Fibroblast of lung (primary cell): Measurements from ENCODE around the gene ARL4C. TPM values are rescaled to one million over a fixed set of nuclear protein-coding genes. Genes with fewer than 3 reads are reported as not detected.

Experiments used
- DNase-seq, 2 donors: peaks; one replicate each; pipeline versions ENCODE4 v3.0.0 to v3.0.0-alpha.2; 2010; ENCODE audit warnings: low read depth in 2 of 2
- H2AFZ ChIP-seq: 2 replicates; pipeline ENCODE4 v1.5.1; 2012; ENCODE audit warnings: low read length, control low read depth, inconsistent platforms
- H3K27ac ChIP-seq: 2 replicates; pipeline ENCODE4 v1.5.1; 2011; ENCODE audit warnings: low read length, control low read depth; ENCODE audit not compliant: insufficient read depth
- H3K27me3 ChIP-seq: 2 replicates; pipeline ENCODE4 v1.5.1; 2011; ENCODE audit warnings: mild to moderate bottlenecking, low read length; ENCODE audit not compliant: control insufficient read depth, insufficient read depth
- H3K36me3 ChIP-seq: 2 replicates; pipeline ENCODE4 v1.5.1; 2011; ENCODE audit warnings: low read length; ENCODE audit not compliant: control insufficient read depth, insufficient read depth
- H3K4me1 ChIP-seq: 2 replicates; pipeline ENCODE4 v1.5.1; 2011; ENCODE audit warnings: low read length; ENCODE audit not compliant: control insufficient read depth, insufficient read depth; ENCODE audit errors: extremely low read depth
- H3K4me2 ChIP-seq: 2 replicates; pipeline ENCODE4 v1.5.1; 2011; ENCODE audit warnings: low read length, control low read depth; ENCODE audit not compliant: insufficient read depth; ENCODE audit errors: extremely low read depth
- H3K4me3 ChIP-seq, 4 experiments: fragments of 200-600 bp in 1 of 4; sonication (generic) in 1 of 4; replicated peaks in 1 of 4; 2 replicates each; pipeline ENCODE4 v1.5.1; 2011 to 2016; ENCODE audit warnings: low read length in 4 of 4, low read depth in 3 of 4, mild to moderate bottlenecking in 3 of 4, control low read depth in 2 of 4, inconsistent platforms in 1 of 4, mixed read lengths in 1 of 4; ENCODE audit not compliant: insufficient read depth in 1 of 4; ENCODE audit errors: control extremely low read depth in 1 of 4
- H3K79me2 ChIP-seq: 2 replicates; pipeline ENCODE4 v1.5.1; 2012; ENCODE audit warnings: mild to moderate bottlenecking, low read length, inconsistent platforms; ENCODE audit not compliant: control insufficient read depth, insufficient read depth
- H3K9ac ChIP-seq: 2 replicates; pipeline ENCODE4 v1.5.1; 2011; ENCODE audit warnings: mild to moderate bottlenecking, low read length, control low read depth; ENCODE audit not compliant: insufficient read depth
- H3K9me3 ChIP-seq: 2 replicates; pipeline ENCODE4 v1.5.1; 2012; ENCODE audit warnings: low read depth, low read length; ENCODE audit not compliant: control insufficient read depth, insufficient read depth
- H4K20me1 ChIP-seq: 2 replicates; pipeline ENCODE4 v1.5.1; 2011; ENCODE audit warnings: low read length; ENCODE audit not compliant: control insufficient read depth, insufficient read depth; ENCODE audit errors: extremely low read depth
- EZH2 ChIP-seq: IDR thresholded peaks from 2 replicates; pipeline ENCODE4 v1.5.1; 2012; ENCODE audit warnings: low read length, control low read depth, mild to moderate bottlenecking; ENCODE audit errors: missing control alignments
- polyA plus RNA-seq, 2 donors: library from polyadenylated mRNA; depleted of rRNA in 1 of 2; stranded (reverse) in 1 of 2; unstranded in 1 of 2; fragments of >200 nt; gene quantifications; 2 replicates each; pipeline ENCODE4 v1.2.1, GENCODE V29; 2011 to 2012; ENCODE audit warnings: missing spikeins in 1 of 2
- total RNA-seq: library from RNA; depleted of rRNA; stranded (reverse); fragments of >200 nt; gene quantifications from 2 replicates; pipeline ENCODE4 v1.2.1, GENCODE V29; 2014
- TF ChIP-seq, protein P1 (sequence below), 2 donors: IDR thresholded peaks in 1 of 2; conservative IDR thresholded peaks in 1 of 2; 1 replicate in 1 of 2; 2 replicates in 1 of 2; pipeline ENCODE4 v1.5.1; 2011 to 2012; ENCODE audit warnings: low read length in 2 of 2, control low read depth in 1 of 2, inconsistent platforms in 1 of 2, low read depth in 1 of 2, mild to moderate bottlenecking in 1 of 2

The ARL4C gene
- total and polyA plus RNA-seq, 2 donors (not counting 1 experiment from before 2014, with no cell fraction given), result 23.2 to 80.9 TPM

DNA sequence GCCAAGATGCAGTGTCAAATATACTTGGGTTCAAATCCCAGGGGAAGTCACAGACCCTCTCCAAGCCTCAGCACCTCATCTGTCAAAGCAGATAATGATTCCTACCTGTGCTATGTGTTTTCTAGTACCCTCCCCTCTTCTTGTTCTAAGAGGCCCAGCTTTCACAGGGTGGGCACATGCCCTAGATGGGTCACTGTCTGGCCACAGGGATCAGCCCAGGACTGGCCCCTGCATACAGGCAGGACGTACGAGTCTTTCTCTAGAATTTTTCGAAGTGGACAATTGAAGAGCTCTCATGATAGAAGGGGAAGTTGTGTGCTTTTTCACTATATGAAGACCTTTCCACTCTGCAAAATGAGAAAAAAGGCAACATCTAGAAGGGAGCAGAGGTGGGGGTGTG lies 22.2 kb downstream of the ARL4C start:
- H4K20me1 ChIP-seq, result no peaks in the 10 kb centered on the region
- H3K27me3 ChIP-seq, result no peaks in the 10 kb centered on the region
- H2AFZ ChIP-seq, result no peak overlapping the region
- no peaks in the 10 kb centered on the region for H3K9me3 ChIP-seq
- TF ChIP-seq EZH2, result no peak
- TF ChIP-seq, protein P1, sequence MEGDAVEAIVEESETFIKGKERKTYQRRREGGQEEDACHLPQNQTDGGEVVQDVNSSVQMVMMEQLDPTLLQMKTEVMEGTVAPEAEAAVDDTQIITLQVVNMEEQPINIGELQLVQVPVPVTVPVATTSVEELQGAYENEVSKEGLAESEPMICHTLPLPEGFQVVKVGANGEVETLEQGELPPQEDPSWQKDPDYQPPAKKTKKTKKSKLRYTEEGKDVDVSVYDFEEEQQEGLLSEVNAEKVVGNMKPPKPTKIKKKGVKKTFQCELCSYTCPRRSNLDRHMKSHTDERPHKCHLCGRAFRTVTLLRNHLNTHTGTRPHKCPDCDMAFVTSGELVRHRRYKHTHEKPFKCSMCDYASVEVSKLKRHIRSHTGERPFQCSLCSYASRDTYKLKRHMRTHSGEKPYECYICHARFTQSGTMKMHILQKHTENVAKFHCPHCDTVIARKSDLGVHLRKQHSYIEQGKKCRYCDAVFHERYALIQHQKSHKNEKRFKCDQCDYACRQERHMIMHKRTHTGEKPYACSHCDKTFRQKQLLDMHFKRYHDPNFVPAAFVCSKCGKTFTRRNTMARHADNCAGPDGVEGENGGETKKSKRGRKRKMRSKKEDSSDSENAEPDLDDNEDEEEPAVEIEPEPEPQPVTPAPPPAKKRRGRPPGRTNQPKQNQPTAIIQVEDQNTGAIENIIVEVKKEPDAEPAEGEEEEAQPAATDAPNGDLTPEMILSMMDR (conservative IDR thresholded peaks at IDR 0.05 in 1 of 2, IDR thresholded peaks at IDR 0.05 in 1 of 2; ENCODE audit: low read depth in 1 of 2, low read length in 2 of 2), result no peak
- no peak overlapping the region for H3K4me2 ChIP-seq
- H3K9ac ChIP-seq, result no peak overlapping the region
- H3K4me1 ChIP-seq, result no peaks in the 10 kb centered on the region
- H3K4me3 ChIP-seq, result no peak overlapping the region
- no peaks in the 10 kb centered on the region for H3K79me2 ChIP-seq
- no peak overlapping the region for H3K27ac ChIP-seq
- no peaks in the 10 kb centered on the region for H3K36me3 ChIP-seq
- no peak for DNase-seq

DNA sequence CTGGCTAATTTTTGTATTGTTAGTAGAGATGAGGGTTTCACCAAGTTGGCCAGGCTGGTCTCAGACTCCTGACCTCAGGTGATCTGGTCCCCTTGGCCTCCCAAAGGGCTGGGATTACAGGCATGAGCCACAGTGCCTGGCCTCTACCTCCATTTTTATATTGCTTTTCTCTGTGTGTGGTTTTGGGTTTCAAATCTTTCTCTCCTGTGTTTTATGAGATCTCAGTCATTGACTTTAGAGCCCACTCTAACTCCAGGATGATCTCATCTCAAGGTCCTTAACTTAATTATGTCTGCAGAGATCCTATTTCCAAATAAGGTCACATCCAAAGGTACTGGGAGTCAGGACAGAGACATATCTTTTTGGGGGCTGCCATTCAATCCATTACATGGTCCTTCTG lies 24.7 kb downstream of the ARL4C start:
- H3K27me3 ChIP-seq, result no peaks in the 10 kb centered on the region
- no peak overlapping the region for H3K9ac ChIP-seq
- no peak for DNase-seq
- TF ChIP-seq EZH2, result no peak
- TF ChIP-seq, protein P1 (conservative IDR thresholded peaks at IDR 0.05 in 1 of 2, IDR thresholded peaks at IDR 0.05 in 1 of 2; ENCODE audit: low read depth in 1 of 2, low read length in 2 of 2), result no peak
- no peak overlapping the region for H3K27ac ChIP-seq
- H3K4me1 ChIP-seq, result no peaks in the 10 kb centered on the region
- no peaks in the 10 kb centered on the region for H4K20me1 ChIP-seq
- no peak overlapping the region for H2AFZ ChIP-seq
- no peaks in the 10 kb centered on the region for H3K79me2 ChIP-seq
- H3K9me3 ChIP-seq, result no peaks in the 10 kb centered on the region
- no peak overlapping the region for H3K4me2 ChIP-seq
- no peak overlapping the region for H3K4me3 ChIP-seq
- H3K36me3 ChIP-seq, result no peaks in the 10 kb centered on the region

DNA sequence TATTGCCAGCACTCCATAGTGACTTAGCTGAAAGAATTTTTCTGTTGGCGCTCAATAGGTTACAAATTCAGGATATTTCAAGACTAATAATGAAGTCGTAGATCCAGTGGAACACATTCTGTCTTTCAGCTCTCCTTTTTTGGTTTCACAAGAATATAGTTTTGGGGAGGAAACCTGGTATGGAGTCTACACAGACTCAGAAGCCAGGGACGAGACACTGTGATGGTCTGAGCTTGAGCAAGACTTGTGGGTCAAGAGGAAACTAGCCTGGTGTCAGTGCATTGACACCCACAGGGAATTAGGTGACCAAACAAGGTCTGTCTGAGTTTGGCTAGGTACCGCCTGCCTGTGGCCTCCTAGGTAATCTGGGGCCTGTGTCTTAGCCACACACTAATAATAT lies 26.9 kb downstream of the ARL4C start:
- H3K27ac ChIP-seq, result no peak overlapping the region
- H3K4me3 ChIP-seq, result no peak overlapping the region
- no peak for TF ChIP-seq EZH2
- TF ChIP-seq, protein P1 (conservative IDR thresholded peaks at IDR 0.05 in 1 of 2, IDR thresholded peaks at IDR 0.05 in 1 of 2; ENCODE audit: low read depth in 1 of 2, low read length in 2 of 2), result no peak
- no peak overlapping the region for H3K9ac ChIP-seq
- no peak overlapping the region for H3K4me2 ChIP-seq
- no peaks in the 10 kb centered on the region for H3K27me3 ChIP-seq
- H4K20me1 ChIP-seq, result no peaks in the 10 kb centered on the region
- H2AFZ ChIP-seq, result no peak overlapping the region
- no peak for DNase-seq
- no peaks in the 10 kb centered on the region for H3K36me3 ChIP-seq
- H3K9me3 ChIP-seq, result no peaks in the 10 kb centered on the region
- H3K79me2 ChIP-seq, result no peaks in the 10 kb centered on the region
- H3K4me1 ChIP-seq, result no peaks in the 10 kb centered on the region
